Measurements from ENCODE around the gene MLF2.

GRCh38 chr12:6730169-6730568 is 22.8 kb downstream of the MLF2 start:
- TF ChIP-seq CTCF (IDR thresholded peaks at IDR 0.05) = no peak
- TF ChIP-seq POLR2A (IDR thresholded peaks at IDR 0.05) = no peak
